Uterus (tissue), 4 donors: ENCODE results near the gene LYPD6B. TPM values are rescaled to one million over a fixed set of nuclear protein-coding genes. Genes with fewer than 3 reads are reported as not detected.

Experiments
- DNase-seq, 2 donors: peaks; one replicate each; pipeline ENCODE4 v3.0.0-alpha.2; 2019 to 2020
- H3K27ac ChIP-seq, 2 donors: fragments of 200-600 bp; sonication (generic); 1 replicate in 1 of 2; 2 replicates in 1 of 2; pipeline ENCODE4 v1.5.1; 2016 to 2018
- H3K27me3 ChIP-seq, 2 donors: fragments of 200-600 bp; sonication (generic); one replicate each; pipeline ENCODE4 v1.5.1; 2018 to 2019; ENCODE audit warnings: control low read depth in 1 of 2
- H3K36me3 ChIP-seq, 2 donors: fragments of 200-600 bp; sonication (generic); one replicate each; pipeline ENCODE4 v1.5.1; 2019; ENCODE audit warnings: control low read depth in 1 of 2
- H3K4me1 ChIP-seq, 2 donors: fragments of 200-600 bp; sonication (generic); one replicate each; pipeline ENCODE4 v1.5.1; 2018 to 2019; ENCODE audit warnings: control low read depth in 1 of 2
- H3K4me3 ChIP-seq, 2 donors: fragments of 200-600 bp; sonication (generic); 1 replicate in 1 of 2; 2 replicates in 1 of 2; pipeline ENCODE4 v1.5.1; 2018 to 2019; ENCODE audit warnings: mild to moderate bottlenecking in 1 of 2
- H3K9me3 ChIP-seq, 2 donors: fragments of 200-600 bp; sonication (generic); one replicate each; pipeline ENCODE4 v1.5.1; 2019; ENCODE audit warnings: control low read depth in 1 of 2
- POLR2A ChIP-seq, 2 donors: fragments of 450-650 bp; IDR thresholded peaks; one replicate each; pipeline ENCODE4 v1.6.1; 2016; ENCODE audit warnings: antibody characterized with exemption in 2 of 2, mild to moderate bottlenecking in 1 of 2, moderate library complexity in 1 of 2
- intact Hi-C: fragments of 100-400 bp; cut with DNase I; formaldehyde crosslinking; loops from one replicate; pipeline ENCODE4 v1.15.1; 2023; ENCODE audit warnings: low total_unique reads
- total RNA-seq, 4 donors: library from RNA; depleted of rRNA in 3 of 4; stranded (reverse); fragments of >200 nt in 3 of 4; gene quantifications; one replicate each; pipeline versions ENCODE4 v1.1.0 to v1.2.4, GENCODE V29; 2014 to 2023
- TF ChIP-seq, protein P1 (sequence below), 4 experiments: fragments of 200-600 bp in 2 of 4; fragments of 450-650 bp in 2 of 4; sonication (generic) in 2 of 4; IDR thresholded peaks; one replicate each; pipeline ENCODE4 v1.5.1; 2016 to 2019; ENCODE audit warnings: antibody characterized with exemption in 4 of 4, mild to moderate bottlenecking in 2 of 4, moderate library complexity in 1 of 4
- donor health status: DM: yes; HTN: yes; CAD: no.

LYPD6B gene
- total RNA-seq, 4 donors from 2014 or later, result 0.27 to 9.8 TPM; not detected in 2

GRCh38 chr2:149125031-149125725 is 86.7 kb downstream of the LYPD6B start:
- DNase-seq, result no peak
- Histone ChIP-seq H3K27ac (no peak overlapping the region), H3K4me1 (no peaks in the 10 kb centered on the region), H3K27me3 (no peaks in the 10 kb centered on the region), H3K4me3 (no peak overlapping the region), H3K36me3 (no peaks in the 10 kb centered on the region), H3K9me3 (no peaks in the 10 kb centered on the region)
- no peak for TF ChIP-seq POLR2A (IDR thresholded peaks at IDR 0.05)
- TF ChIP-seq, protein P1, sequence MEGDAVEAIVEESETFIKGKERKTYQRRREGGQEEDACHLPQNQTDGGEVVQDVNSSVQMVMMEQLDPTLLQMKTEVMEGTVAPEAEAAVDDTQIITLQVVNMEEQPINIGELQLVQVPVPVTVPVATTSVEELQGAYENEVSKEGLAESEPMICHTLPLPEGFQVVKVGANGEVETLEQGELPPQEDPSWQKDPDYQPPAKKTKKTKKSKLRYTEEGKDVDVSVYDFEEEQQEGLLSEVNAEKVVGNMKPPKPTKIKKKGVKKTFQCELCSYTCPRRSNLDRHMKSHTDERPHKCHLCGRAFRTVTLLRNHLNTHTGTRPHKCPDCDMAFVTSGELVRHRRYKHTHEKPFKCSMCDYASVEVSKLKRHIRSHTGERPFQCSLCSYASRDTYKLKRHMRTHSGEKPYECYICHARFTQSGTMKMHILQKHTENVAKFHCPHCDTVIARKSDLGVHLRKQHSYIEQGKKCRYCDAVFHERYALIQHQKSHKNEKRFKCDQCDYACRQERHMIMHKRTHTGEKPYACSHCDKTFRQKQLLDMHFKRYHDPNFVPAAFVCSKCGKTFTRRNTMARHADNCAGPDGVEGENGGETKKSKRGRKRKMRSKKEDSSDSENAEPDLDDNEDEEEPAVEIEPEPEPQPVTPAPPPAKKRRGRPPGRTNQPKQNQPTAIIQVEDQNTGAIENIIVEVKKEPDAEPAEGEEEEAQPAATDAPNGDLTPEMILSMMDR (IDR thresholded peaks at IDR 0.05), result no peak
- intact Hi-C loops, result no loop called here

GRCh38 chr2:149129433-149129832 is 90.9 kb downstream of the LYPD6B start:
- H3K36me3 ChIP-seq, result no peaks in the 10 kb centered on the region
- H3K27ac ChIP-seq, result no peak overlapping the region
- H3K9me3 ChIP-seq, result no peaks in the 10 kb centered on the region
- DNase-seq, result no peak
- H3K4me3 ChIP-seq, result no peak overlapping the region
- TF ChIP-seq, protein P1 (IDR thresholded peaks at IDR 0.05), result no peak
- TF ChIP-seq POLR2A (IDR thresholded peaks at IDR 0.05), result no peak
- no peaks in the 10 kb centered on the region for H3K4me1 ChIP-seq
- intact Hi-C loops, result no loop called here
- H3K27me3 ChIP-seq, result no peaks in the 10 kb centered on the region

GRCh38 chr2:149132339-149132738 is 93.8 kb downstream of the LYPD6B start:
- DNase-seq, result no peak
- Histone ChIP-seq H3K36me3 (no peaks in the 10 kb centered on the region), H3K27ac (no peak overlapping the region), H3K9me3 (no peaks in the 10 kb centered on the region), H3K27me3 (no peaks in the 10 kb centered on the region), H3K4me1 (no peaks in the 10 kb centered on the region), H3K4me3 (no peak overlapping the region)
- TF ChIP-seq, protein P1 (IDR thresholded peaks at IDR 0.05), result no peak
- no peak for TF ChIP-seq POLR2A (IDR thresholded peaks at IDR 0.05)
- intact Hi-C loops, result no loop called here

DNA sequence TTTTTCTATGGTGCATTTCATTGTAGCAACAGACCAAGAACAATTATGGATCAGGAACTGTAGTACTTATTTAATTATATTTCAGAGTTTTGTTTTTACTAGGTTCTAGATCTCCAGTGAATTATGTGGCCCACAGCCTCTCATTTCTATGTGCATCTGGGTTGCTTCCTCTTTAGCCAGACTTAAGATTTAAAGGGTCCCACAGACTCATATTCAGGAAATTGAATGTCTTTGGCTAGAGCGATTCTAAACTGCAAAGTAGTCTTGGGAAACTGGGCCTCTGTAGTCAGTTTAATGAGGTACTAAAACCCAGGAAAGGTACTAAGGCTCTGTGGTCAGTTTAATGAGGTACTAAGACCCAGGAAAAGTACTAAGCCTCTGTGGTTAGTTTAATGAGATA is 94.4 kb downstream of the LYPD6B start:
- Histone ChIP-seq H3K27me3 (no peaks in the 10 kb centered on the region), H3K36me3 (no peaks in the 10 kb centered on the region), H3K4me1 (no peaks in the 10 kb centered on the region), H3K9me3 (no peaks in the 10 kb centered on the region), H3K4me3 (no peak overlapping the region), H3K27ac (no peak overlapping the region)
- DNase-seq, result no peak
- intact Hi-C loops, result no loop called here
- TF ChIP-seq, protein P1 (IDR thresholded peaks at IDR 0.05), result no peak
- no peak for TF ChIP-seq POLR2A (IDR thresholded peaks at IDR 0.05)

GRCh38 chr2:149134335-149134923 is 95.9 kb downstream of the LYPD6B start:
- H3K9me3 ChIP-seq, result no peaks in the 10 kb centered on the region
- no peak overlapping the region for H3K27ac ChIP-seq
- no peak for TF ChIP-seq POLR2A (IDR thresholded peaks at IDR 0.05)
- TF ChIP-seq, protein P1 (IDR thresholded peaks at IDR 0.05), result no peak
- H3K4me1 ChIP-seq, result no peaks in the 10 kb centered on the region
- H3K27me3 ChIP-seq, result no peaks in the 10 kb centered on the region
- no peak overlapping the region for H3K4me3 ChIP-seq
- H3K36me3 ChIP-seq, result no peaks in the 10 kb centered on the region
- DNase-seq, result no peak
- intact Hi-C loops, result no loop called here
